ENCODE results near the gene RNASE11. TPM values are rescaled to one million over a fixed set of nuclear protein-coding genes. Genes with fewer than 3 reads are reported as not detected.
A peak's percentile ranks its signal among the peaks of the same experiment; 100 is the strongest.

Gene RNASE11
- total RNA-seq, 1 donor from 2014 or later, result not detected

DNA sequence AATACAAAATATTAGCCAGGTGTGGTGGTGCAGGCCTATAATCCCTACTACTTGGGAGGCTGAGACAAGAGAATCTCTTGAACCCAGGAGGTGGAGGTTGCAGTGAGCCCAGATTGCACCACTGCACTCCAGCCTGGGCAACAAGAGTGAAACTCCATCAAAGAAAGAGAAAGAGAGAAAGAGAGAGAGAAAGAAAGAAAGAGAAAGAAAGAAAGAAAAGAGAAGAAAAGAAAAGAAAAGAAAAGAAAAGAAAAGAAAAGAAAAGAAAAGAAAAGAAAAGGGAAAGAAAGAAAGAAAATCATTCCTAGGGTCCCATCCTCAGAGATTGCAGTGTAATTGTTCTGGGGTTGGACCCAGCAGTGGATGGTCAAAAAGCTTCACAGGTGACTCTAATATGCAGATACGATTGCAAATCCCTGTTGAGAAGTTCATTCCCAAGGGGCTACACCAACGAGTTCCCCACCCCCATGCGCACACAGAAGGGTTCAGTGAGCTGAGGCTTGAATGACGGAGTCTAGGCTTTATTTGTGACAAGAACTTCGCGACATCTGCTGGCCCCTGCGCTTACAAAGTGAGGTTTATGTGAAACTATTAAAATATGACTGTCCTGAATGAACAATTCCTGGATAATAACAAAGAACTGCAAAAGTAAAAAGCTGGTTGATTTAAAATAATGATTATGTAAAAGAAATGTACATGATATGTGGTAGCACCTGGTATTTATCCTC lies 20.7 kb upstream of the RNASE11 start:
- Mint-ChIP-seq H3K36me3 (ENCODE audit: low read depth) (no peaks in the 10 kb centered on the region), H3K9me3 (ENCODE audit: low read depth) (no peaks in the 10 kb centered on the region), H3K4me1 (ENCODE audit: low read depth) (no peaks in the 10 kb centered on the region), H3K4me3 (ENCODE audit: unreplicated experiment) (no peak overlapping the region), H3K27ac (ENCODE audit: unreplicated experiment) (peak overlapping the region; percentile 71), H3K27me3 (ENCODE audit: low read depth) (no peaks in the 10 kb centered on the region)
- TF ChIP-seq, protein P1, sequence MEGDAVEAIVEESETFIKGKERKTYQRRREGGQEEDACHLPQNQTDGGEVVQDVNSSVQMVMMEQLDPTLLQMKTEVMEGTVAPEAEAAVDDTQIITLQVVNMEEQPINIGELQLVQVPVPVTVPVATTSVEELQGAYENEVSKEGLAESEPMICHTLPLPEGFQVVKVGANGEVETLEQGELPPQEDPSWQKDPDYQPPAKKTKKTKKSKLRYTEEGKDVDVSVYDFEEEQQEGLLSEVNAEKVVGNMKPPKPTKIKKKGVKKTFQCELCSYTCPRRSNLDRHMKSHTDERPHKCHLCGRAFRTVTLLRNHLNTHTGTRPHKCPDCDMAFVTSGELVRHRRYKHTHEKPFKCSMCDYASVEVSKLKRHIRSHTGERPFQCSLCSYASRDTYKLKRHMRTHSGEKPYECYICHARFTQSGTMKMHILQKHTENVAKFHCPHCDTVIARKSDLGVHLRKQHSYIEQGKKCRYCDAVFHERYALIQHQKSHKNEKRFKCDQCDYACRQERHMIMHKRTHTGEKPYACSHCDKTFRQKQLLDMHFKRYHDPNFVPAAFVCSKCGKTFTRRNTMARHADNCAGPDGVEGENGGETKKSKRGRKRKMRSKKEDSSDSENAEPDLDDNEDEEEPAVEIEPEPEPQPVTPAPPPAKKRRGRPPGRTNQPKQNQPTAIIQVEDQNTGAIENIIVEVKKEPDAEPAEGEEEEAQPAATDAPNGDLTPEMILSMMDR (IDR thresholded peaks at IDR 0.05), result no peak
- no peak for DNase-seq (ENCODE audit: low spot score)

DNA sequence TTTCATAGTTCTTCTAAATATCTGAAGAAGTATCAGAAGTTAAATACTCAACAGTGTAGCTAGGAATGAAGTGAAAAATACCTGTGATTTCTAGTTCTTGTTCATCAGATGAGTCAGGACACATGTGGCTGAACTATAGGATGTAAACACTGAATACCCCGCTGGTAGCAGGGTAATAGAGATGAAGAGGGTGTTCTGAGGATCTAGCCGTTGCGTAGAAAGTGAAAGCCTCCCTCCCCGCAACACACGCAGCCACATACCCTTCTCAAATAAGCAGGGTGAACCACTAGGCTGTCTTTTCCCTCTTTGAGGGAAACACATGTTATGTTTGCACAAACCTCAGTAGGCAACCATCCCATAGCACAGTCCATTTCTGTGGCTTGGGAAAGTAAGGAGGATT lies 19.8 kb upstream of the RNASE11 start:
- Mint-ChIP-seq H3K27me3 (ENCODE audit: low read depth) (no peaks in the 10 kb centered on the region), H3K36me3 (ENCODE audit: low read depth) (no peaks in the 10 kb centered on the region), H3K9me3 (ENCODE audit: low read depth) (no peaks in the 10 kb centered on the region), H3K27ac (ENCODE audit: unreplicated experiment) (no peak overlapping the region), H3K4me1 (ENCODE audit: low read depth) (no peaks in the 10 kb centered on the region), H3K4me3 (ENCODE audit: unreplicated experiment) (no peak overlapping the region)
- TF ChIP-seq, protein P1 (IDR thresholded peaks at IDR 0.05), result no peak
- no peak for DNase-seq (ENCODE audit: low spot score)

DNA sequence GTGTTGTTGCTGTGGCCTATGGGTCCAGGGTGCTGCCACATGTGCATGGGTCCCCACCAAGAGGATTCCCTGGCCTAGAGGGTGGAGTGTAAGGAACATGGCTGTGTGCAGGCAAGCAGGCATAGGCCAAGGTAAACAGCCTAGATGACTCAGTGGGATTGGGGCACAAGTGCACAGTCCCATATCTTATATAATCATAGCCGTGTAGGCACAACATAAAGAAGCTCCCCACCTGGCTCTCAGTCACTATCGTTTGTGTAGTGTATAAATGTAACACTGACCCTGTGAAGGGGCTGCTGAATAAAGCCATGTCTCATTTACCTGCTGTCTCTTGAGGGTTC lies 19.1 kb upstream of the RNASE11 start:
- Mint-ChIP-seq H3K27ac (ENCODE audit: unreplicated experiment) (no peak overlapping the region), H3K27me3 (ENCODE audit: low read depth) (no peaks in the 10 kb centered on the region), H3K4me3 (ENCODE audit: unreplicated experiment) (no peak overlapping the region), H3K9me3 (ENCODE audit: low read depth) (no peaks in the 10 kb centered on the region), H3K4me1 (ENCODE audit: low read depth) (no peaks in the 10 kb centered on the region), H3K36me3 (ENCODE audit: low read depth) (no peaks in the 10 kb centered on the region)
- no peak for DNase-seq (ENCODE audit: low spot score)
- TF ChIP-seq, protein P1 (IDR thresholded peaks at IDR 0.05), result no peak

DNA sequence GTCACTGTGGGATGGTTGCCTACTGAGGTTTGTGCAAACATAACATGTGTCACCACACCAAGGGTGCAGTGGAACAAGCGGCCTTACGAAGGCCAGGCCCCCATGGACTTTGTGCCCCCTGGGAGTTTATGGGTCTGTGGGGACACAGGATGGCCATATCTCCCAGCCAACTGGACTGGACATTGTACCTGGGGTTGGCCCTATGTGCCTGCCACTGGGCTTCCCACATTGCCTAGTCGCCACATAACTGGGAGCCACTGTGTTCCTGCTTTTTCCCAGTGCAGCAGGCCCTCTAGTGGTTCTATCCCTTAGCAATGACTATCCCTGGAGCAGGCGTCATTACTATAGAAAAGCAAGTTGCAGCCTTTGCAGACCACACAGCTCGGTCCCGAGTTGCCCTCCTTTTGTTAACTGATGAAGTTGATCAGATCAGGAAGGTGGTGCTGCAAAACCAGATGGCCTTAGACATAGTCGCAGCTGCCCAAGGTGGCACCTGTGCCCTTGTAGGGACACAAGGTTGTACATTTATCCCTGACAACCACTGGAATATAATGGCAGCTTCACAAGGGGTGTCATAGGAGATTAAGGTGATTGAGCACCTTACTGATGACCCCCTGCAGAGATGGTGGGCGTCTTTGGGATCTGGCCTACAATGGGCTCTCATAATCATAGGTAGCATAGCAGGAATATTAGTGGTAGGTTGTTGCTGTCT lies 18.5 kb upstream of the RNASE11 start:
- H3K27me3 Mint-ChIP-seq (ENCODE audit: low read depth), result no peaks in the 10 kb centered on the region
- H3K4me3 Mint-ChIP-seq (ENCODE audit: unreplicated experiment), result no peak overlapping the region
- no peaks in the 10 kb centered on the region for H3K4me1 Mint-ChIP-seq (ENCODE audit: low read depth)
- H3K27ac Mint-ChIP-seq (ENCODE audit: unreplicated experiment), result no peak overlapping the region
- TF ChIP-seq, protein P1 (IDR thresholded peaks at IDR 0.05), result peak; percentile 67
- H3K36me3 Mint-ChIP-seq (ENCODE audit: low read depth), result no peaks in the 10 kb centered on the region
- no peaks in the 10 kb centered on the region for H3K9me3 Mint-ChIP-seq (ENCODE audit: low read depth)
- DNase-seq (ENCODE audit: low spot score), result no peak

DNA sequence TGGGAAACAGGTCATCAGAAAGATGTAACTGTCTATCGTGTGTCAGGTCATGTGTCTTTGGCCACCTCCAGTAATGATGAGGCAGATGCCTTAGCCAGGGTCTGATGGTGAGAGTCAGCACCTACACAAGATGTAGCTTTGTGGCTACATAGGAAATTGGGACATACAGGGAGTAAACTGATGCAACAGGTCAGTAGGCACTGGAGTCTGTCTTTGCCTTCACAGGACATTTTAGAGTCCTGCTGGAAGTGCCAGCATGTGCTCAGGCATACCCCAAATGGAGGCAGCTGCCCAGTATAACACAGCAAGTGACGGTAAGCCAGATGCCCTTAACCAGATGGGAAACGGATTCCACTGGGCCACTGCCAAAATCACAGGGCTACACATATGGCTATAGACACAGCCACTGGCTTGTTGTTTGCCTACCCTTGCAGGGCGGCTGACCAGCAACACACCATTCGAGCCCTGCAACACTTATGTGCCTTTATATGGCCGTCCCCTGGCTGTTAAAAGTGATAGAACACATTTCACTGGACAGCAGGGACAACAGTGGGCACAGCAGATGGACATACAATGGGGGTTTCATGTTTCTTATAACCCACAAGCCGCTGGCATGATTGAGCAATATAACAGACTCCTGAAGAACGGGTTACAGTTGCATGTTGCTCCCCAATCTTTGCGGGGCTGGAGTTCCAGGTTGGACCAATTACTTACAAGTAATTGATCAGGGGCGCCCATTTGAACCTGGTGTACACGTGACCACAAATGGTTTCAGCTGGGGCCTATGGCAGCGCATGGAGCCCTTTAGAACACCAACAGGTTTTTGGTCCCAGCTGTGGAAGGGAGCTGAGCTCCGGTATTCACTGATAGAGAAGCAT lies 16.3 kb upstream of the RNASE11 start:
- TF ChIP-seq, protein P1 (IDR thresholded peaks at IDR 0.05), result no peak
- no peak overlapping the region for H3K27ac Mint-ChIP-seq (ENCODE audit: unreplicated experiment)

More for the DNA sequence above, 16.3 kb upstream of the RNASE11 start:
- Mint-ChIP-seq H3K4me1 (ENCODE audit: low read depth) (no peaks in the 10 kb centered on the region), H3K36me3 (ENCODE audit: low read depth) (no peaks in the 10 kb centered on the region), H3K27me3 (ENCODE audit: low read depth) (peaks cover 4% of the 10 kb centered on the region), H3K9me3 (ENCODE audit: low read depth) (no peaks in the 10 kb centered on the region), H3K4me3 (ENCODE audit: unreplicated experiment) (no peak overlapping the region)
- no peak for DNase-seq (ENCODE audit: low spot score)
